Neural progenitor cell (in vitro differentiated cells): ENCODE results near the gene CERK. TPM values are rescaled to one million over a fixed set of nuclear protein-coding genes. Genes with fewer than 3 reads are reported as not detected.

Experiments used
- DNase-seq: peaks from one replicate; pipeline ENCODE4 v3.0.0-alpha.2; 2016; ENCODE audit warnings: low spot score
- H2AFZ ChIP-seq: fragments of 200-600 bp; sonication (generic); replicated peaks from 2 replicates; pipeline ENCODE4 v1.6.1; 2016; ENCODE audit warnings: antibody characterized with exemption
- H3F3A ChIP-seq: fragments of 200-600 bp; sonication (generic); 2 replicates; pipeline ENCODE4 v1.6.1; 2016; ENCODE audit warnings: antibody characterized with exemption, low read depth
- H3K27ac ChIP-seq: fragments of 200-600 bp; sonication (generic); 2 replicates; pipeline ENCODE4 v1.5.1; 2016; ENCODE audit warnings: mild to moderate bottlenecking
- H3K27me3 ChIP-seq: fragments of 200-600 bp; sonication (generic); 2 replicates; pipeline ENCODE4 v1.6.1; 2016; ENCODE audit warnings: mild to moderate bottlenecking, moderate library complexity
- H3K36me3 ChIP-seq: fragments of 200-600 bp; sonication (generic); 2 replicates; pipeline ENCODE4 v1.5.1; 2016
- H3K4me1 ChIP-seq: fragments of 200-600 bp; sonication (generic); 2 replicates; pipeline ENCODE4 v1.6.1; 2016; ENCODE audit warnings: mixed run types
- H3K4me2 ChIP-seq: fragments of 200-600 bp; sonication (generic); 2 replicates; pipeline ENCODE4 v1.6.1; 2016
- H3K4me3 ChIP-seq: fragments of 200-600 bp; sonication (generic); 2 replicates; pipeline ENCODE4 v1.5.1; 2016
- H3K79me2 ChIP-seq: fragments of 200-600 bp; sonication (generic); 2 replicates; pipeline ENCODE4 v1.6.1; 2016; ENCODE audit warnings: low read depth
- H3K9ac ChIP-seq: fragments of 200-600 bp; sonication (generic); 2 replicates; pipeline ENCODE4 v1.6.1; 2016
- H3K9me3 ChIP-seq: fragments of 200-600 bp; sonication (generic); 2 replicates; pipeline ENCODE4 v1.5.1; 2016; ENCODE audit warnings: low read depth
- H4K20me1 ChIP-seq: fragments of 200-600 bp; sonication (generic); 2 replicates; pipeline ENCODE4 v1.6.1; 2016; ENCODE audit warnings: low read depth
- H3K27ac Mint-ChIP-seq: 3 replicates; pipeline ENCODE4 v1.8.0; 2021; ENCODE audit warnings: mixed read lengths
- H3K27me3 Mint-ChIP-seq: 2 replicates; pipeline ENCODE4 v1.8.0; 2022; ENCODE audit warnings: low read depth, mild to moderate bottlenecking, inconsistent platforms, moderate library complexity, mixed read lengths; ENCODE audit not compliant: insufficient read depth
- H3K36me3 Mint-ChIP-seq: 3 replicates; pipeline ENCODE4 v1.8.0; 2021; ENCODE audit warnings: mixed read lengths
- H3K4me1 Mint-ChIP-seq: 3 replicates; pipeline ENCODE4 v1.8.0; 2021; ENCODE audit warnings: mixed read lengths
- H3K4me3 Mint-ChIP-seq: 3 replicates; pipeline ENCODE4 v1.8.0; 2021; ENCODE audit warnings: mild to moderate bottlenecking, moderate library complexity, mixed read lengths
- H3K9me3 Mint-ChIP-seq: 3 replicates; pipeline ENCODE4 v1.8.0; 2020; ENCODE audit warnings: mixed read lengths
- CTCF ChIP-seq: fragments of 200-600 bp; sonication (generic); IDR thresholded peaks from 2 replicates; pipeline ENCODE4 v1.5.1; 2017; ENCODE audit warnings: antibody characterized with exemption, mild to moderate bottlenecking
- EZH2 ChIP-seq: fragments of 200-600 bp; sonication (generic); IDR thresholded peaks from 2 replicates; pipeline ENCODE4 v1.6.1; 2017; ENCODE audit warnings: antibody characterized with exemption, mild to moderate bottlenecking, moderate library complexity
- EZH2phosphoT487 ChIP-seq: fragments of 200-600 bp; sonication (generic); IDR thresholded peaks from 2 replicates; pipeline ENCODE4 v1.6.1; 2017; ENCODE audit warnings: antibody characterized with exemption
- total RNA-seq: library from RNA; depleted of rRNA; stranded (reverse); fragments of >200 nt; gene quantifications from 2 replicates; pipeline ENCODE4 v1.2.3, GENCODE V29; 2015; ENCODE audit warnings: low replicate concordance

CERK gene
- total RNA-seq, 1 donor from 2014 or later, result 53.6 TPM

GRCh38 chr22:46688949-46689348 is 49.1 kb downstream of the CERK start:
- Histone ChIP-seq H3K27ac (no peak overlapping the region), H3K9me3 (no peaks in the 10 kb centered on the region), H3K36me3 (no peaks in the 10 kb centered on the region), H3K9ac (no peak overlapping the region), H3K4me2 (no peak overlapping the region), H3K27me3 (no peaks in the 10 kb centered on the region), H3K4me3 (no peak overlapping the region), H3K79me2 (no peaks in the 10 kb centered on the region), H3K4me1 (no peaks in the 10 kb centered on the region), H3F3A (no peaks in the 10 kb centered on the region), H2AFZ (no peak overlapping the region), H4K20me1 (no peaks in the 10 kb centered on the region)
- Mint-ChIP-seq H3K9me3 (no peaks in the 10 kb centered on the region), H3K4me3 (no peak overlapping the region), H3K4me1 (peaks cover 3% of the 10 kb centered on the region), H3K27me3 (peaks cover 9% of the 10 kb centered on the region), H3K36me3 (peaks cover 16% of the 10 kb centered on the region), H3K27ac (no peak overlapping the region)
- TF ChIP-seq CTCF, result no peak
- TF ChIP-seq EZH2, result no peak
- TF ChIP-seq EZH2phosphoT487, result no peak
- no peak for DNase-seq

GRCh38 chr22:46687460-46687859 is 50.6 kb downstream of the CERK start:
- no peak overlapping the region for H3K4me3 Mint-ChIP-seq
- no peaks in the 10 kb centered on the region for H3K9me3 ChIP-seq
- DNase-seq, result no peak
- peaks cover 9% of the 10 kb centered on the region for H3K27me3 Mint-ChIP-seq
- H3K27me3 ChIP-seq, result no peaks in the 10 kb centered on the region
- no peak overlapping the region for H3K4me2 ChIP-seq
- peaks cover 16% of the 10 kb centered on the region for H3K36me3 Mint-ChIP-seq
- H3K4me3 ChIP-seq, result no peak overlapping the region
- no peak overlapping the region for H3K27ac Mint-ChIP-seq
- TF ChIP-seq EZH2 (no peak), EZH2phosphoT487 (no peak), CTCF (no peak)
- no peaks in the 10 kb centered on the region for H3K4me1 ChIP-seq
- H3K9ac ChIP-seq, result no peak overlapping the region
- H3K4me1 Mint-ChIP-seq, result peaks cover 3% of the 10 kb centered on the region
- no peaks in the 10 kb centered on the region for H4K20me1 ChIP-seq
- no peaks in the 10 kb centered on the region for H3K9me3 Mint-ChIP-seq
- no peaks in the 10 kb centered on the region for H3F3A ChIP-seq
- no peaks in the 10 kb centered on the region for H3K36me3 ChIP-seq
- no peak overlapping the region for H2AFZ ChIP-seq
- no peak overlapping the region for H3K27ac ChIP-seq
- no peaks in the 10 kb centered on the region for H3K79me2 ChIP-seq

GRCh38 chr22:46687048-46687444 is 51.0 kb downstream of the CERK start:
- DNase-seq, result no peak
- H3K79me2 ChIP-seq, result no peaks in the 10 kb centered on the region
- Mint-ChIP-seq H3K4me3 (no peak overlapping the region), H3K27ac (no peak overlapping the region), H3K36me3 (peaks cover 16% of the 10 kb centered on the region), H3K27me3 (peaks cover 9% of the 10 kb centered on the region), H3K4me1 (peaks cover 3% of the 10 kb centered on the region), H3K9me3 (no peaks in the 10 kb centered on the region)
- TF ChIP-seq EZH2phosphoT487 (no peak), CTCF (no peak), EZH2 (no peak)
- H3K9me3 ChIP-seq, result no peaks in the 10 kb centered on the region
- H3K4me3 ChIP-seq, result no peak overlapping the region
- H2AFZ ChIP-seq, result no peak overlapping the region
- H3K27ac ChIP-seq, result no peak overlapping the region
- no peaks in the 10 kb centered on the region for H3F3A ChIP-seq
- no peaks in the 10 kb centered on the region for H4K20me1 ChIP-seq
- H3K27me3 ChIP-seq, result no peaks in the 10 kb centered on the region
- H3K4me1 ChIP-seq, result no peaks in the 10 kb centered on the region
- H3K36me3 ChIP-seq, result no peaks in the 10 kb centered on the region
- no peak overlapping the region for H3K4me2 ChIP-seq
- no peak overlapping the region for H3K9ac ChIP-seq
